Spleen (tissue), 11 donors: ENCODE measurements around the gene CHMP5. TPM values are rescaled to one million over a fixed set of nuclear protein-coding genes. Genes with fewer than 3 reads are reported as not detected.

Experiments used
- DNase-seq: peaks from one replicate; pipeline ENCODE4 v3.0.0-alpha.2; 2020
- H3K27ac ChIP-seq, 8 donors: fragments of 200-600 bp; sonication (generic) in 7 of 8; 1 replicate in 4 of 8; 2 replicates in 4 of 8; pipeline versions ENCODE4 v1.5.0 to v1.8.0; 2016 to 2021; ENCODE audit warnings: inconsistent platforms in 4 of 8, mild to moderate bottlenecking in 4 of 8, moderate library complexity in 1 of 8
- H3K27me3 ChIP-seq, 7 donors: fragments of 200-600 bp; sonication (generic) in 6 of 7; replicated peaks in 1 of 7; 1 replicate in 4 of 7; 2 replicates in 3 of 7; pipeline versions ENCODE4 v1.5.0 to v1.8.0; 2016 to 2021; ENCODE audit warnings: inconsistent platforms in 3 of 7, mild to moderate bottlenecking in 1 of 7
- H3K36me3 ChIP-seq, 6 donors: fragments of 200-600 bp; sonication (generic) in 5 of 6; 1 replicate in 4 of 6; 2 replicates in 2 of 6; pipeline versions ENCODE4 v1.5.0 to v1.8.0; 2016 to 2021; ENCODE audit warnings: inconsistent platforms in 2 of 6
- H3K4me1 ChIP-seq, 6 donors: fragments of 200-600 bp; sonication (generic) in 5 of 6; 1 replicate in 3 of 6; 2 replicates in 3 of 6; pipeline versions ENCODE4 v1.5.0 to v1.8.0; 2016 to 2021; ENCODE audit warnings: inconsistent platforms in 3 of 6
- H3K4me3 ChIP-seq, 8 donors: fragments of 200-600 bp; sonication (generic) in 7 of 8; 1 replicate in 4 of 8; 2 replicates in 4 of 8; pipeline versions ENCODE4 v1.5.0 to v1.8.0; 2016 to 2021; ENCODE audit warnings: inconsistent platforms in 4 of 8, mild to moderate bottlenecking in 4 of 8, moderate library complexity in 2 of 8
- H3K9me3 ChIP-seq, 8 donors: fragments of 200-600 bp; sonication (generic) in 7 of 8; 1 replicate in 4 of 8; 2 replicates in 4 of 8; pipeline versions ENCODE4 v1.5.0 to v1.8.0; 2016 to 2021; ENCODE audit warnings: inconsistent platforms in 4 of 8
- CTCF ChIP-seq, 11 experiments: fragments of 200-600 bp in 7 of 11; fragments of 450-650 bp in 4 of 11; sonication (generic) in 4 of 11; IDR thresholded peaks in 8 of 11; conservative IDR thresholded peaks in 3 of 11; 1 replicate in 7 of 11; 2 replicates in 4 of 11; pipeline versions ENCODE4 v1.4.0 to v1.8.0; 2016 to 2021; ENCODE audit warnings: antibody characterized with exemption in 11 of 11, inconsistent platforms in 4 of 11, mild to moderate bottlenecking in 1 of 11
- POLR2A ChIP-seq, 3 donors: fragments of 450-650 bp; IDR thresholded peaks; one replicate each; pipeline ENCODE4 v1.5.1; 2017; ENCODE audit warnings: antibody characterized with exemption in 3 of 3, mild to moderate bottlenecking in 1 of 3
- POLR2AphosphoS5 ChIP-seq, 3 donors: sonication (generic); formaldehyde crosslinking; IDR thresholded peaks; one replicate each; pipeline ENCODE4 v1.5.1; 2017; ENCODE audit warnings: antibody characterized with exemption in 3 of 3
- WGBS, 5 donors: extraction: QIAGEN DNeasy Blood & Tissue Kit in 3 of 5; methylation state at CpG; one replicate each; pipeline versions ENCODE4 v1.1.5 to v1.1.7; 2013 to 2018; 5-methylcytosine and 5-hydroxymethylcytosine counted together
- intact Hi-C: fragments of 100-400 bp; cut with DNase I; formaldehyde crosslinking; loops from one replicate; pipeline ENCODE4 v1.15.0; 2023; ENCODE audit warnings: low total_unique reads
- polyA plus RNA-seq, 3 donors: library from polyadenylated mRNA; stranded (reverse); fragments of 200-250 nt; gene quantifications; one replicate each; pipeline ENCODE4 v1.2.1, GENCODE V29; 2013
- total RNA-seq, 7 donors: library from RNA; depleted of rRNA in 3 of 7; stranded (reverse); fragments of >200 nt in 3 of 7; fragmentation: NEBNext Ultra II Directional in 4 of 7; extraction: Animal tissue kit (Norgen Biotek cat#: 25700) in 4 of 7; gene quantifications; one replicate each; pipeline versions ENCODE4 v1.1.0 to v1.2.1, GENCODE V29; 2016 to 2021
- donor health status: healthy with polysubstance abuse.
- donor health status: DM: no; HTN: no; CAD: no; lungs with moderate emphysema.
- donor health status: DM: no; HTN: no; CAD: no.
- donor health status: Bipolar disorder and iron deficiency.
- donor health status: healthy.
- donor health status: DM: no; HTN: no; CAD: no.
- donor health status: DM: yes; HTN: yes; CAD: no.

The CHMP5 gene
- total and polyA plus RNA-seq, 10 donors = 43.6 to 75.9 (median 54.8) TPM

- Histone ChIP-seq H3K4me3 (peak overlapping the region; percentile 69 to 97 (median 88)), H3K4me1 (peaks cover 16 to 63% (median 44%) of the 10 kb centered on the region in 6 donors), H3K27me3 (no peaks in the 10 kb centered on the region), H3K27ac (peak overlapping the region; percentile 75 to 99 (median 96)), H3K9me3 (no peaks in the 10 kb centered on the region), H3K36me3 (peaks cover 2 to 68% (median 47%) of the 10 kb centered on the region in 6 donors)
- 0% methylated on average over 19 to 37 of the region's 37 CpGs for WGBS, 5 donors
- intact Hi-C loops = no loop called here
- no peak for TF ChIP-seq POLR2AphosphoS5 (IDR thresholded peaks at IDR 0.05)
- TF ChIP-seq CTCF (IDR thresholded peaks at IDR 0.05 in 8 of 11, conservative IDR thresholded peaks at IDR 0.05 in 3 of 11) = no peak
- no peak for TF ChIP-seq POLR2A (IDR thresholded peaks at IDR 0.05)
- peak; percentile 94 for DNase-seq
These were observed 811 bp upstream of the CHMP5 start for GRCh38 chr9:33264003-33264472.

- H3K4me3 ChIP-seq = peak overlapping the region; percentile 46 to 97 (median 88)
- 22 to 27% (median 24%) methylated on average over 13 of the region's 13 CpGs for WGBS, 5 donors
- peaks cover 0 to 68% (median 44%) of the 10 kb centered on the region in 6 donors for H3K36me3 ChIP-seq
- DNase-seq = peak; percentile 83
- no peaks in the 10 kb centered on the region for H3K27me3 ChIP-seq
- peaks cover 16 to 66% (median 44%) of the 10 kb centered on the region in 6 donors for H3K4me1 ChIP-seq
- no peaks in the 10 kb centered on the region for H3K9me3 ChIP-seq
- intact Hi-C loops = no loop called here
- peak overlapping the region; percentile 79 to 99 (median 96) for H3K27ac ChIP-seq
- TF ChIP-seq POLR2A (IDR thresholded peaks at IDR 0.05) = no peak
- TF ChIP-seq POLR2AphosphoS5 (IDR thresholded peaks at IDR 0.05) = no peak
- no peak for TF ChIP-seq CTCF (IDR thresholded peaks at IDR 0.05 in 8 of 11, conservative IDR thresholded peaks at IDR 0.05 in 3 of 11)
These were observed 489 bp downstream of the CHMP5 start for GRCh38 chr9:33265211-33265865.

GRCh38 chr9:33267151-33267767 is 2.4 kb downstream of the CHMP5 start:
- Histone ChIP-seq H3K36me3 (peaks cover 0 to 68% (median 51%) of the 10 kb centered on the region in 6 donors), H3K4me1 (peaks cover 16 to 58% (median 41%) of the 10 kb centered on the region in 6 donors), H3K27me3 (no peaks in the 10 kb centered on the region), H3K4me3 (no peak overlapping the region), H3K9me3 (no peaks in the 10 kb centered on the region), H3K27ac (peak overlapping the region in 1 of 8 donors; percentile 12)
- TF ChIP-seq POLR2AphosphoS5 (IDR thresholded peaks at IDR 0.05) (no peak), CTCF (IDR thresholded peaks at IDR 0.05 in 8 of 11, conservative IDR thresholded peaks at IDR 0.05 in 3 of 11) (no peak), POLR2A (IDR thresholded peaks at IDR 0.05) (no peak)
- intact Hi-C loops = no loop called here
- no peak for DNase-seq

- DNase-seq = no peak
- no peak for TF ChIP-seq POLR2A (IDR thresholded peaks at IDR 0.05)
- TF ChIP-seq POLR2AphosphoS5 (IDR thresholded peaks at IDR 0.05) = no peak
- no peak for TF ChIP-seq CTCF (IDR thresholded peaks at IDR 0.05 in 8 of 11, conservative IDR thresholded peaks at IDR 0.05 in 3 of 11)
- Histone ChIP-seq H3K27me3 (no peaks in the 10 kb centered on the region), H3K27ac (no peak overlapping the region), H3K36me3 (peaks cover 0 to 93% (median 74%) of the 10 kb centered on the region in 6 donors), H3K4me3 (no peak overlapping the region), H3K4me1 (peaks cover 9 to 40% (median 27%) of the 10 kb centered on the region in 6 donors), H3K9me3 (no peaks in the 10 kb centered on the region)
- intact Hi-C loops = no loop called here
- 95 to 98% (median 97%) methylated on average over 3 of the region's 3 CpGs for WGBS, 5 donors
These were observed 5.3 kb downstream of the CHMP5 start for GRCh38 chr9:33270146-33270545.
